Liver (tissue), 3 donors: ENCODE results near the gene OR10A6.

Experiments used
- ATF3 ChIP-seq: IDR thresholded peaks from 2 replicates; pipeline ENCODE4 v1.6.1; 2016; ENCODE audit warnings: antibody characterized with exemption
- REST ChIP-seq: IDR thresholded peaks from 2 replicates; pipeline ENCODE4 v1.6.1; 2016; ENCODE audit warnings: antibody characterized with exemption, mild to moderate bottlenecking
- TF ChIP-seq, protein P1 (sequence below): fragments of 150-350 bp; IDR thresholded peaks from 2 replicates; pipeline ENCODE4 v1.5.1; 2017; ENCODE audit warnings: improper control_type of control experiment, low read depth, low read length; ENCODE audit not compliant: missing input control
- donor health status: healthy.
- donor health status: healthy.

DNA sequence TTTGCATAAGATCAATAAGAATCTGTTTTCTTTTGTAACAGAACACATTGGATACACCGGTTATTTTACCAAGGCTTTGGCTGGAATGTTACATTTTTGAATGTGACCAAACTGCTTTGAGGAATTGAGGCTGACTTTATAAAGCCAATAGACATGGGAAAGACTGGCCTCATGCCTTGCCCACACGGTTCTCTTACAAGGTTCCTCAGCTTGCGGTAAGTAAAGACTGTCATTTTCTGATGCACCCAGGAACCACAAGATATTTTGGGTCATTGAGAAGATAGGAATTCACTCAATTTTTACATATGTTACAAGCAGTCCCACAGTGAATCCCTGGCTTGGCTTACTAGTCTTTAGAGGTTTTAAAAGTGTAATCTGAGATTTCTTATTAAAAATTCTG lies 23.9 kb downstream of the OR10A6 start:
- TF ChIP-seq ATF3 (no peak), REST (no peak)
- TF ChIP-seq, protein P1, sequence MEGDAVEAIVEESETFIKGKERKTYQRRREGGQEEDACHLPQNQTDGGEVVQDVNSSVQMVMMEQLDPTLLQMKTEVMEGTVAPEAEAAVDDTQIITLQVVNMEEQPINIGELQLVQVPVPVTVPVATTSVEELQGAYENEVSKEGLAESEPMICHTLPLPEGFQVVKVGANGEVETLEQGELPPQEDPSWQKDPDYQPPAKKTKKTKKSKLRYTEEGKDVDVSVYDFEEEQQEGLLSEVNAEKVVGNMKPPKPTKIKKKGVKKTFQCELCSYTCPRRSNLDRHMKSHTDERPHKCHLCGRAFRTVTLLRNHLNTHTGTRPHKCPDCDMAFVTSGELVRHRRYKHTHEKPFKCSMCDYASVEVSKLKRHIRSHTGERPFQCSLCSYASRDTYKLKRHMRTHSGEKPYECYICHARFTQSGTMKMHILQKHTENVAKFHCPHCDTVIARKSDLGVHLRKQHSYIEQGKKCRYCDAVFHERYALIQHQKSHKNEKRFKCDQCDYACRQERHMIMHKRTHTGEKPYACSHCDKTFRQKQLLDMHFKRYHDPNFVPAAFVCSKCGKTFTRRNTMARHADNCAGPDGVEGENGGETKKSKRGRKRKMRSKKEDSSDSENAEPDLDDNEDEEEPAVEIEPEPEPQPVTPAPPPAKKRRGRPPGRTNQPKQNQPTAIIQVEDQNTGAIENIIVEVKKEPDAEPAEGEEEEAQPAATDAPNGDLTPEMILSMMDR = no peak
